Measurements from ENCODE around the gene BTG1. TPM values are rescaled to one million over a fixed set of nuclear protein-coding genes. Genes with fewer than 3 reads are reported as not detected.

The BTG1 gene
- total and polyA plus RNA-seq, 9 of the 15 experiments (the other 6 are each of a cell fraction or from before 2014, with no cell fraction given), result 3.7 to 28.6 (median 7.4) TPM

DNA sequence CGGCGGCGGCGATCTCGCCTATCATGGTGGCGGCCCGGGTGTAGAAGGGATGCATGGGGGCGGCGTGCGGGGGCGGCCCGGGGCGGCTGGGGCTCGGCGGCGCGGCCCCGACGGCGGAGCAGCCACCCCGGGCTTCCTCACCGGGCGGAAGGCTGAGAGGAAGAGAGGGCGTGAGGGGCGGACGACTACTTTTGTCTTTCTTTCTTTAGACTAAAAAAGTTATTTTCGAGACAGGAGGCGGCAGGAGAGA, 240 bp downstream of the BTG1 start (continued):
- TF ChIP-seq PRDM10 (IDR thresholded peaks at IDR 0.05; ENCODE audit: partially characterized antibody) (no peak), PTRF (tag; IDR thresholded peaks at IDR 0.05) (no peak), KDM5B (IDR thresholded peaks at IDR 0.05; ENCODE audit: insufficient replicate concordance, low read depth, low read length) (no peak), FOXK2 (conservative IDR thresholded peaks at IDR 0.05 in 1 of 2, IDR thresholded peaks at IDR 0.05 in 1 of 2; ENCODE audit: low read depth in 2 of 2) (no peak), RBM14 (IDR thresholded peaks at IDR 0.05; ENCODE audit: borderline replicate concordance, insufficient read depth, low read depth, low read length) (no peak), NR3C1 (CRISPR knock-in tag; IDR thresholded peaks at IDR 0.05) (no peak), RNF219 (CRISPR knock-in tag; IDR thresholded peaks at IDR 0.05) (no peak), NONO (IDR thresholded peaks at IDR 0.05; ENCODE audit: low read depth in 2 of 2, low read length in 1 of 2) (0 out of 4 replicates have a peak, but pooled peaks of 1 of the 2 experiments have one; percentile 37), CTCFL (IDR thresholded peaks at IDR 0.05; ENCODE audit: borderline replicate concordance, insufficient read depth, low read depth, low read length, poor library complexity, severe bottlenecking) (no peak)

All from K562 (cell line).